ENCODE data around the gene BLID. TPM values are rescaled to one million over a fixed set of nuclear protein-coding genes. Genes with fewer than 3 reads are reported as not detected.

Gene BLID
- total and polyA plus RNA-seq, 2 of the 4 experiments (the other 2 are of a cell fraction), result 0.24 to 30.8 TPM

DNA sequence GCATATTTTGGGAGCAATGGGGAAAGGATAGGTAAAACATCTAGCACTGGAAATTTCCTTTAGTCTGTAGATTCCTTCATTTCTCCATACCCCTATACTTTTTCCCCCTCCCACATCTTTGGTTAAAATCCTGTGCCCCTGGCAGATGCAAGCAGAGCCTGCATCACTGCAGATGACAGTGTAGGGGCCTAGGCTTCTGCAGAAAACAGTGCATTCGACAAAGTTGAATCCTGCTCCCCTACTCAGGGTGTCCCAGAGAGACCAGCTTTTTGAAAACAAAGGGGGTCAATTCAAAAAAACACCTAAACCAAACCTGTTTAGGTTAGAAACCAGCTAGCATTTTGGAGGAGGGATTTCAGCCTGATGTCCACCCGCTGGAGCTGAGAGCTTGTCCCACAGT lies 43.8 kb upstream of the BLID start:
- Histone ChIP-seq H3K9me1 (ENCODE audit: insufficient read depth, low read length) (peaks cover 19% of the 10 kb centered on the region), H2AK9ac (replicated peaks; ENCODE audit: low read depth, low read length, poor library complexity) (peak overlapping the region; percentile 43), H3K56ac (ENCODE audit: extremely low read depth, insufficient read depth, low read length) (peak overlapping the region; percentile 85; the same call in 1 of the 2 replicates), H2AFZ (replicated peaks; ENCODE audit: low read length, poor library complexity) (no peak overlapping the region), H4K5ac (ENCODE audit: low read depth, low read length) (peak overlapping the region; percentile 50), H3K23ac (ENCODE audit: low read depth, low read length) (peak overlapping the region; percentile 8), H3K4ac (ENCODE audit: low read depth, low read length) (peak overlapping the region; percentile 95), H3K4me3 (ENCODE audit: insufficient read depth, low read depth, low read length) (no peak overlapping the region), H2AK5ac (ENCODE audit: low read depth, low read length) (no peak overlapping the region), H3K27me3 (ENCODE audit: control insufficient read depth, insufficient read depth, low read length) (no peaks in the 10 kb centered on the region), H3K14ac (replicated peaks; ENCODE audit: low read depth, low read length) (0 out of 2 replicates have a peak overlapping the region, but pooled peaks have one; percentile 89), H4K20me1 (ENCODE audit: insufficient read depth, low read length) (peaks cover 87% of the 10 kb centered on the region), H3K27ac (ENCODE audit: insufficient read depth, low read length) (peak overlapping the region; percentile 82), H2BK15ac (ENCODE audit: low read depth, low read length) (no peak overlapping the region), H3K4me2 (ENCODE audit: low read depth, low read length) (peak overlapping the region; percentile 60), H4K91ac (ENCODE audit: insufficient read depth, low read depth, low read length) (peak overlapping the region; percentile 72), H3K36me3 (ENCODE audit: control insufficient read depth, insufficient read depth, low read length) (peaks cover 42% of the 10 kb centered on the region), H3K79me1 (ENCODE audit: low read depth in 1 of 2, low read length in 2 of 2) (peaks cover 0 to 18% of the 10 kb centered on the region in 2 experiments; a peak in 2 of 4 replicates), H2BK20ac (ENCODE audit: low read depth, low read length) (peak overlapping the region; percentile 10; the same call in 1 of the 2 replicates), H3K9ac (ENCODE audit: low read depth, low read length) (peak overlapping the region; percentile 61), H2BK5ac (ENCODE audit: low read depth, low read length, poor library complexity, severe bottlenecking) (peak overlapping the region; percentile 97), H4K8ac (ENCODE audit: low read depth in 2 of 2, low read length in 2 of 2) (peak overlapping the region; percentile 17 to 73), H3K9me3 (ENCODE audit: control insufficient read depth, insufficient read depth, low read length) (no peaks in the 10 kb centered on the region), H3K4me1 (ENCODE audit: control insufficient read depth, insufficient read depth, low read length) (peaks cover 46% of the 10 kb centered on the region), H2BK120ac (ENCODE audit: low read depth, low read length) (peak overlapping the region; percentile 46; the same call in 1 of the 2 replicates), H3K18ac (ENCODE audit: low read depth, low read length) (peak overlapping the region; percentile 19)
- no TSS peak for BruUV-seq (replicated peaks)
- ATAC-seq (ENCODE audit: low read depth), result no peak
- DNase-seq, result no peak
- in situ Hi-C loops (cut with MboI; ENCODE audit: low sequenced_read_pairs), result no loop called here
- intact Hi-C loops (cut with micrococcal nuclease), result no loop called here
- POLR2A ChIA-PET (ENCODE audit: unreplicated experiment), result no interaction called here
- dilution Hi-C loops (cut with HindIII; ENCODE audit: low sequenced_read_pairs, unreplicated experiment), result no loop called here
- CTCF ChIA-PET, result no interaction called here
- TF ChIP-seq, protein P1, sequence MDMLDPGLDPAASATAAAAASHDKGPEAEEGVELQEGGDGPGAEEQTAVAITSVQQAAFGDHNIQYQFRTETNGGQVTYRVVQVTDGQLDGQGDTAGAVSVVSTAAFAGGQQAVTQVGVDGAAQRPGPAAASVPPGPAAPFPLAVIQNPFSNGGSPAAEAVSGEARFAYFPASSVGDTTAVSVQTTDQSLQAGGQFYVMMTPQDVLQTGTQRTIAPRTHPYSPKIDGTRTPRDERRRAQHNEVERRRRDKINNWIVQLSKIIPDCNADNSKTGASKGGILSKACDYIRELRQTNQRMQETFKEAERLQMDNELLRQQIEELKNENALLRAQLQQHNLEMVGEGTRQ (IDR thresholded peaks at IDR 0.05; ENCODE audit: low read depth, low read length), result no peak
- TF ChIP-seq BHLHE40 (IDR thresholded peaks at IDR 0.05; ENCODE audit: low read depth, low read length), result no peak
- TF ChIP-seq RAD21 (IDR thresholded peaks at IDR 0.05; ENCODE audit: low read length), result no peak
- no peak for TF ChIP-seq FOS (IDR thresholded peaks at IDR 0.05; ENCODE audit: low read depth, low read length)
- TF ChIP-seq SMC3 (IDR thresholded peaks at IDR 0.05; ENCODE audit: low read depth, low read length), result no peak
- TF ChIP-seq CTCF (conservative IDR thresholded peaks at IDR 0.05; ENCODE audit: low read depth, low read length), result no peak
- no peak for TF ChIP-seq CHD1 (IDR thresholded peaks at IDR 0.05; ENCODE audit: low read depth, low read length)
- no peak for TF ChIP-seq MAFK (IDR thresholded peaks at IDR 0.05; ENCODE audit: low read depth, low read length)
- TF ChIP-seq, protein P2, sequence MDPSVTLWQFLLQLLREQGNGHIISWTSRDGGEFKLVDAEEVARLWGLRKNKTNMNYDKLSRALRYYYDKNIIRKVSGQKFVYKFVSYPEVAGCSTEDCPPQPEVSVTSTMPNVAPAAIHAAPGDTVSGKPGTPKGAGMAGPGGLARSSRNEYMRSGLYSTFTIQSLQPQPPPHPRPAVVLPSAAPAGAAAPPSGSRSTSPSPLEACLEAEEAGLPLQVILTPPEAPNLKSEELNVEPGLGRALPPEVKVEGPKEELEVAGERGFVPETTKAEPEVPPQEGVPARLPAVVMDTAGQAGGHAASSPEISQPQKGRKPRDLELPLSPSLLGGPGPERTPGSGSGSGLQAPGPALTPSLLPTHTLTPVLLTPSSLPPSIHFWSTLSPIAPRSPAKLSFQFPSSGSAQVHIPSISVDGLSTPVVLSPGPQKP (IDR thresholded peaks at IDR 0.05; ENCODE audit: borderline replicate concordance, low read depth, low read length), result no peak
- TF ChIP-seq POLR2A (IDR thresholded peaks at IDR 0.05; ENCODE audit: low read depth, low read length), result no peak
- 80% methylated on average over 1 of the region's 2 CpGs; no CpG with 5 or more reads in 1 of the 2 experiments for WGBS, 2 experiments (ENCODE audit: extremely low coverage in 2 of 2, insufficient read length in 1 of 2)
